Astrocyte (in vitro differentiated cells and primary cell): Measurements from ENCODE around the gene PTX4. TPM values are rescaled to one million over a fixed set of nuclear protein-coding genes. Genes with fewer than 3 reads are reported as not detected.

Source experiments
- DNase-seq: peaks from one replicate; pipeline ENCODE4 v3.0.0-alpha.2; 2010; ENCODE audit warnings: low read depth
- FAIRE-seq: peaks from 2 replicates; lab custom pipeline; 2011; peaks lifted over from hg19 to GRCh38; lab: Jason Lieb, UNC
- H2AFZ ChIP-seq: 2 replicates; pipeline ENCODE4 v1.6.0; 2012; ENCODE audit warnings: low read depth, low read length, inconsistent platforms
- H3K27ac ChIP-seq: 2 replicates; pipeline ENCODE4 v1.5.1; 2011; ENCODE audit warnings: low read depth, low read length, inconsistent platforms
- H3K27me3 ChIP-seq: 2 replicates; pipeline ENCODE4 v1.6.0; 2011; ENCODE audit warnings: low read length, inconsistent platforms; ENCODE audit not compliant: insufficient read depth
- H3K36me3 ChIP-seq: 2 replicates; pipeline ENCODE4 v1.5.1; 2011; ENCODE audit warnings: low read length, inconsistent platforms; ENCODE audit not compliant: insufficient read depth
- H3K4me1 ChIP-seq: 2 replicates; pipeline ENCODE4 v1.5.1; 2011; ENCODE audit warnings: low read length, inconsistent platforms; ENCODE audit not compliant: insufficient read depth
- H3K4me2 ChIP-seq: 2 replicates; pipeline ENCODE4 v1.6.0; 2012; ENCODE audit warnings: low read length, inconsistent platforms
- H3K4me3 ChIP-seq: 2 replicates; pipeline ENCODE4 v1.5.1; 2011; ENCODE audit warnings: low read depth, mild to moderate bottlenecking, low read length, inconsistent platforms; ENCODE audit not compliant: insufficient read depth
- H3K79me2 ChIP-seq: 2 replicates; pipeline ENCODE4 v1.6.0; 2012; ENCODE audit warnings: mild to moderate bottlenecking, low read length, inconsistent platforms; ENCODE audit not compliant: insufficient read depth
- H3K9ac ChIP-seq: 2 replicates; pipeline ENCODE4 v1.6.0; 2012; ENCODE audit warnings: mild to moderate bottlenecking, low read length, inconsistent platforms
- H3K9me3 ChIP-seq: 2 replicates; pipeline ENCODE4 v1.5.1; 2012; ENCODE audit warnings: low read depth, mild to moderate bottlenecking, low read length, inconsistent platforms; ENCODE audit not compliant: insufficient read depth
- H4K20me1 ChIP-seq: 2 replicates; pipeline ENCODE4 v1.6.0; 2012; ENCODE audit warnings: low read length, inconsistent platforms; ENCODE audit not compliant: insufficient read depth
- H3K27ac Mint-ChIP-seq: one replicate; pipeline ENCODE4 v1.8.0; 2021; ENCODE audit warnings: mild to moderate bottlenecking, mixed read lengths; ENCODE audit not compliant: unreplicated experiment
- H3K27me3 Mint-ChIP-seq: one replicate; pipeline ENCODE4 v1.8.0; 2021; ENCODE audit warnings: low read depth, mixed read lengths; ENCODE audit not compliant: unreplicated experiment
- H3K36me3 Mint-ChIP-seq: one replicate; pipeline ENCODE4 v1.8.0; 2021; ENCODE audit warnings: low read depth, mixed read lengths; ENCODE audit not compliant: unreplicated experiment
- H3K4me1 Mint-ChIP-seq: one replicate; pipeline ENCODE4 v1.8.0; 2021; ENCODE audit warnings: low read depth, mixed read lengths; ENCODE audit not compliant: unreplicated experiment
- H3K4me3 Mint-ChIP-seq: one replicate; pipeline ENCODE4 v1.8.0; 2021; ENCODE audit warnings: mild to moderate bottlenecking, moderate library complexity, mixed read lengths; ENCODE audit not compliant: unreplicated experiment
- H3K9me3 Mint-ChIP-seq: one replicate; pipeline ENCODE4 v1.8.0; 2021; ENCODE audit warnings: mild to moderate bottlenecking, mixed read lengths; ENCODE audit not compliant: unreplicated experiment
- EZH2 ChIP-seq: IDR thresholded peaks from 2 replicates; pipeline ENCODE4 v1.6.1; 2012; ENCODE audit warnings: mild to moderate bottlenecking, low read length, inconsistent platforms; ENCODE audit not compliant: insufficient read depth
- total RNA-seq: library from RNA; stranded (reverse); gene quantifications from 2 replicates; pipeline ENCODE4 v1.2.1, GENCODE V29; 2021
- TF ChIP-seq, protein P1 (sequence below): IDR thresholded peaks from 2 replicates; pipeline ENCODE4 v1.5.1; 2011; ENCODE audit warnings: low read depth, mild to moderate bottlenecking, inconsistent platforms, low read length, moderate library complexity; ENCODE audit not compliant: insufficient read depth

Gene PTX4
- total RNA-seq, 1 donor from 2014 or later: not detected

DNA sequence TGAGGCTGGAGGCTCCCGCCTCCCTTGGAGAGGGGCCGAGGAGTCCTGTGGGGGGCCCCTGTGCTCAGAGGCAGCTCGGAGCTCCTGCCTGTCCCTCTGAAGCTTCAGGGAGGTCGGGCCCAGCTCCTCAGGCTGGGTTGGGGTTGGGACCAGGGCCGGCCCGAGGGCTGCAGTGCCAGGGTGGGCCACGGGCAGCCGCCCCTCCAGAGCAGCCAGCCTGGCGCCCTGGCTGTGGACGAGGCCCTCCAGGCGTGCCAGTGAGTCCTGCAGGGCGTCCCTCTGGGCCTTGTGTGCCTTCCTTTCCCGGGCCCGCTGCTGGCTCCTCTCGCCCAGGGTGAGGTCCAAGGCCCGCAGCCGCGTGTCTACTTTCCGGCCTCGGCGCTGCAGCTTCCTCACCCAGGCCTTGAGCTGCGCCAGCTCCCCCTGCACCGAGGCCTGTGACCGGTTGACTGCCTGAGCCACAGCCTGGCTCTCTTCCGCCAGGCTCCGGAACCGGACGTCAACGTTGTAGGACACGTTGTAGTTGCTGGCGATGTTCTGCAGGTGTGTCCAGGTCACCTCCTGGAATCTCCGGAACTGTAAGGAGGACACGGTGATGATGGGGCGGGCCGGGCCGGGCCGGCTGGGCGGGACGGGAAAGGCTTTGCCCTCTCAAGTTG is 1.2 kb downstream of the PTX4 start:
- peaks cover under 1% of the 10 kb centered on the region for H3K4me1 ChIP-seq
- no peak overlapping the region for H3K9ac ChIP-seq
- no peak overlapping the region for H3K4me3 ChIP-seq
- Mint-ChIP-seq H3K4me3 (no peak overlapping the region), H3K9me3 (no peaks in the 10 kb centered on the region), H3K27me3 (peaks cover 30% of the 10 kb centered on the region), H3K27ac (no peak overlapping the region), H3K4me1 (peaks cover 2% of the 10 kb centered on the region), H3K36me3 (no peaks in the 10 kb centered on the region)
- peaks cover 11% of the 10 kb centered on the region for H3K27me3 ChIP-seq
- no peak for FAIRE-seq
- H3K36me3 ChIP-seq: no peaks in the 10 kb centered on the region
- H3K79me2 ChIP-seq: no peaks in the 10 kb centered on the region
- no peak overlapping the region for H3K4me2 ChIP-seq
- H4K20me1 ChIP-seq: no peaks in the 10 kb centered on the region
- peaks cover 3% of the 10 kb centered on the region for H3K9me3 ChIP-seq
- H2AFZ ChIP-seq: no peak overlapping the region
- no peak overlapping the region for H3K27ac ChIP-seq
- no peak for DNase-seq
- no peak for TF ChIP-seq EZH2
- TF ChIP-seq, protein P1, sequence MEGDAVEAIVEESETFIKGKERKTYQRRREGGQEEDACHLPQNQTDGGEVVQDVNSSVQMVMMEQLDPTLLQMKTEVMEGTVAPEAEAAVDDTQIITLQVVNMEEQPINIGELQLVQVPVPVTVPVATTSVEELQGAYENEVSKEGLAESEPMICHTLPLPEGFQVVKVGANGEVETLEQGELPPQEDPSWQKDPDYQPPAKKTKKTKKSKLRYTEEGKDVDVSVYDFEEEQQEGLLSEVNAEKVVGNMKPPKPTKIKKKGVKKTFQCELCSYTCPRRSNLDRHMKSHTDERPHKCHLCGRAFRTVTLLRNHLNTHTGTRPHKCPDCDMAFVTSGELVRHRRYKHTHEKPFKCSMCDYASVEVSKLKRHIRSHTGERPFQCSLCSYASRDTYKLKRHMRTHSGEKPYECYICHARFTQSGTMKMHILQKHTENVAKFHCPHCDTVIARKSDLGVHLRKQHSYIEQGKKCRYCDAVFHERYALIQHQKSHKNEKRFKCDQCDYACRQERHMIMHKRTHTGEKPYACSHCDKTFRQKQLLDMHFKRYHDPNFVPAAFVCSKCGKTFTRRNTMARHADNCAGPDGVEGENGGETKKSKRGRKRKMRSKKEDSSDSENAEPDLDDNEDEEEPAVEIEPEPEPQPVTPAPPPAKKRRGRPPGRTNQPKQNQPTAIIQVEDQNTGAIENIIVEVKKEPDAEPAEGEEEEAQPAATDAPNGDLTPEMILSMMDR: no peak

DNA sequence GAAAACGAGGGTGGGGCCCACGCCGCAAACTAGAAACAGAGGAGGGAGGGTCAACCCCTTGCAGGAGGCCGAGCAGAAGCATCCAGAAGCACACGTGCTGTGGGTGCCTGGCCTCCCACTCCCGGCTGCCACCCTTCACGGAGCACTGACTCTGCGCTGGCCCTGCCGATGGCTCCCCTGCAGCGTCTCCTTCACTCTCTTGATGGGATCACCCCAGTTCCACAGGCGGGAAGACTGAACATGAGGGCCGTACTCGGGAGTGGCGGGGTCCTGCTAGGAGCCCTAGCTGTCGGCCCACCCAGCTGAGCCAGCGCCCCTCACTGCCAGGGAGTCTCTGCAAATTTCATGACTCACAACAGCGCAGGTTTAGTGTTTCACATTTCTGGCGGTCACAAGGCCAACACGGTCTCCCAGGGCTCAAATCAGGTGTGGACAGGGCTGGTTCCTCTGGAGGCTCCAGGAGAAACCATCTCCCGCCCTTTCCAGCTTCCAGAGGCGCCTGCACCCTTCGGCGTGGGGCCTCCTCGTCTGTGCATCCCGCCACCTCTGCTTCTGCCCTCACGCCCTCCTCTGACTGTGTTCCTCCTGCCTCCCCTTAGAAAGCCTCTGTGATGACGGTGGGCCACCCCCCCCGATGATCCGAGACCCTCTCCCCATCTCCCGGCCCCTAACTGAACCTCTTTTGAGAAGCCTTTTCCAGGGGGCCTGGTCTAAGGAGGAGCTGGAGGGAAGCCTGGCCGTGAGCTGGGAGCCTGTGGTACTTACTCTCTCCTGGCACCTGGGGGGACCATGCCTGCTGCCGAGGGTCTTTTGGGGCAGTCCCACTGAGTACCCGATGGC is 2.0 kb downstream of the PTX4 start:
- H2AFZ ChIP-seq: no peak overlapping the region
- H3K4me1 ChIP-seq: peaks cover 5% of the 10 kb centered on the region
- no peak overlapping the region for H3K9ac ChIP-seq
- H3K27ac Mint-ChIP-seq: no peak overlapping the region
- H3K4me1 Mint-ChIP-seq: no peaks in the 10 kb centered on the region
- TF ChIP-seq, protein P1: no peak
- TF ChIP-seq EZH2: no peak
- H3K4me3 Mint-ChIP-seq: no peak overlapping the region
- no peak overlapping the region for H3K27ac ChIP-seq
- H4K20me1 ChIP-seq: no peaks in the 10 kb centered on the region
- peaks cover 11% of the 10 kb centered on the region for H3K27me3 ChIP-seq
- H3K9me3 Mint-ChIP-seq: no peaks in the 10 kb centered on the region
- peaks cover 30% of the 10 kb centered on the region for H3K27me3 Mint-ChIP-seq
- DNase-seq: no peak
- no peak overlapping the region for H3K4me2 ChIP-seq
- no peaks in the 10 kb centered on the region for H3K36me3 ChIP-seq
- H3K9me3 ChIP-seq: peaks cover 3% of the 10 kb centered on the region
- no peaks in the 10 kb centered on the region for H3K79me2 ChIP-seq
- H3K36me3 Mint-ChIP-seq: no peaks in the 10 kb centered on the region
- no peak overlapping the region for H3K4me3 ChIP-seq
- no peak for FAIRE-seq
